HepG2 (cell line): ENCODE data around the gene PARD3. TPM values are rescaled to one million over a fixed set of nuclear protein-coding genes. Genes with fewer than 3 reads are reported as not detected.

Experiments
- AHR ChIP-seq: IDR thresholded peaks from 2 replicates; pipeline ENCODE4 v1.6.1; 2018; ENCODE audit warnings: missing genetic modification reagents, missing compliant biosample characterization
- HNRNPL ChIP-seq: fragments of 200-400 bp; formaldehyde crosslinking; IDR thresholded peaks from 2 replicates; pipeline ENCODE4 v1.6.1; 2017; ENCODE audit warnings: mild to moderate bottlenecking, low read depth, low read length
- KLF16 ChIP-seq, 2 experiments: sonication (generic) in 1 of 2; formaldehyde crosslinking in 1 of 2; IDR thresholded peaks; 2 replicates each; pipeline versions ENCODE4 v1.6.1 to v1.8.0; 2016 to 2023; ENCODE audit warnings: missing genetic modification reagents in 2 of 2, missing compliant biosample characterization in 1 of 2
- MTA1 ChIP-seq: sonication (generic); formaldehyde crosslinking; IDR thresholded peaks from 2 replicates; pipeline ENCODE4 v1.4.0; 2020; ENCODE audit warnings: missing genetic modification reagents, mild to moderate bottlenecking, borderline replicate concordance
- RXRB ChIP-seq: IDR thresholded peaks from 2 replicates; pipeline ENCODE4 v1.6.1; 2016; ENCODE audit warnings: borderline replicate concordance, missing genetic modification reagents, missing compliant biosample characterization
- SETDB1 ChIP-seq: sonication (generic); formaldehyde crosslinking; IDR thresholded peaks from 2 replicates; pipeline ENCODE4 v1.5.1; 2020; ENCODE audit warnings: missing genetic modification reagents, mild to moderate bottlenecking, borderline replicate concordance
- ZNF431 ChIP-seq: sonication (generic); formaldehyde crosslinking; IDR thresholded peaks from 2 replicates; pipeline ENCODE4 v1.9.0; 2022; ENCODE audit warnings: missing genetic modification reagents, low read depth, mild to moderate bottlenecking, borderline replicate concordance
- ZNF747 ChIP-seq: sonication (generic); formaldehyde crosslinking; IDR thresholded peaks from 2 replicates; pipeline ENCODE4 v1.8.1; 2023; ENCODE audit warnings: missing genetic modification reagents, mild to moderate bottlenecking, borderline replicate concordance
- ZNF749 ChIP-seq: sonication (generic); formaldehyde crosslinking; IDR thresholded peaks from 2 replicates; pipeline ENCODE4 v1.8.0; 2022; ENCODE audit warnings: mild to moderate bottlenecking, missing genetic modification reagents, moderate library complexity, borderline replicate concordance
- polyA plus RNA-seq, 8 experiments: library from polyadenylated mRNA; depleted of rRNA in 3 of 8; stranded (reverse) in 7 of 8; unstranded in 1 of 8; fragments of >200 nt; fragmentation: Illumina TruSeq in 4 of 8; extraction: Trizol in 4 of 8; gene quantifications; 2 replicates each; pipeline versions ENCODE4 v1.2.1 to v1.2.3, GENCODE V29; 2011 to 2016; ENCODE audit warnings: low read depth in 4 of 8, missing spikeins in 1 of 8, mixed read lengths in 1 of 8; ENCODE audit not compliant: insufficient read depth in 1 of 8
- total RNA-seq, 5 experiments: library from RNA; depleted of rRNA; stranded (reverse); fragments of >200 nt; fragmentation: Illumina TruSeq; extraction: Trizol; gene quantifications; 2 replicates each; pipeline ENCODE4 v1.2.3, GENCODE V29; 2016; ENCODE audit warnings: low read depth in 1 of 5
- TF ChIP-seq, protein P1 (sequence below): sonication (generic); formaldehyde crosslinking; IDR thresholded peaks from 2 replicates; pipeline ENCODE4 v1.4.0; 2020; ENCODE audit warnings: missing genetic modification reagents
- TF ChIP-seq, protein P2 (sequence below): sonication (generic); formaldehyde crosslinking; IDR thresholded peaks from 2 replicates; pipeline ENCODE4 v1.8.1; 2022; ENCODE audit warnings: low read depth, mild to moderate bottlenecking, missing genetic modification reagents
- TF ChIP-seq, protein P3 (sequence below): sonication (generic); formaldehyde crosslinking; IDR thresholded peaks from 2 replicates; pipeline ENCODE4 v1.8.1; 2023; ENCODE audit warnings: mild to moderate bottlenecking, inconsistent platforms, moderate library complexity, missing genetic modification reagents, borderline replicate concordance
- TF ChIP-seq, protein P4 (sequence below): sonication (generic); formaldehyde crosslinking; conservative IDR thresholded peaks from 2 replicates; pipeline ENCODE4 v1.8.1; 2023; ENCODE audit warnings: missing genetic modification reagents
- TF ChIP-seq, protein P5 (sequence below): sonication (generic); formaldehyde crosslinking; IDR thresholded peaks from 2 replicates; pipeline ENCODE4 v1.5.0; 2020; ENCODE audit warnings: mild to moderate bottlenecking, missing genetic modification reagents, moderate library complexity
- TF ChIP-seq, protein P6 (sequence below): sonication (generic); formaldehyde crosslinking; IDR thresholded peaks from 2 replicates; pipeline ENCODE4 v1.5.1; 2020; ENCODE audit warnings: missing genetic modification reagents, mild to moderate bottlenecking, borderline replicate concordance

Gene PARD3
- total and polyA plus RNA-seq, 2 of the 13 experiments (the other 11 are each of a cell fraction or from before 2014, with no cell fraction given), result 40.9 to 60.0 TPM

DNA sequence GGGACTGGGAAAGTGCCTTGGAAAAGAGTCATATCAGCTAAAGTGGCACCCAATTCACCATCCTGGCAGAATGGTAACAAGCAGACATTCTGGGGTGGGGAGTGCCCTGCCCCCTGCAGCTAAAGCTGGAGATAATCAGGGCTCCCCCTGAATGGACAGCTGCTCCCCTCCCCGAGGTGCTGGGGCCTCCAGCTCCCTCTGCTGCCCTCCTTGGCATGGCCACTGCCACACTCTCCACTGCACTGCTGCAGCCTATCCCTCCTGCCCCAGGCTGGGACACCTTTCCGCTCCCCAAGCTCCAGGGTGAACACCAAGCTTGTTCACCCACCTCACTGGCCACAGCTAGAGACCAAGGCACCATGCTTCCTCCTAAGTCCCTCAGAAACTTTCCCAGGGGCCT lies 9.8 kb upstream of the PARD3 start (continued):
- TF ChIP-seq, protein P1, sequence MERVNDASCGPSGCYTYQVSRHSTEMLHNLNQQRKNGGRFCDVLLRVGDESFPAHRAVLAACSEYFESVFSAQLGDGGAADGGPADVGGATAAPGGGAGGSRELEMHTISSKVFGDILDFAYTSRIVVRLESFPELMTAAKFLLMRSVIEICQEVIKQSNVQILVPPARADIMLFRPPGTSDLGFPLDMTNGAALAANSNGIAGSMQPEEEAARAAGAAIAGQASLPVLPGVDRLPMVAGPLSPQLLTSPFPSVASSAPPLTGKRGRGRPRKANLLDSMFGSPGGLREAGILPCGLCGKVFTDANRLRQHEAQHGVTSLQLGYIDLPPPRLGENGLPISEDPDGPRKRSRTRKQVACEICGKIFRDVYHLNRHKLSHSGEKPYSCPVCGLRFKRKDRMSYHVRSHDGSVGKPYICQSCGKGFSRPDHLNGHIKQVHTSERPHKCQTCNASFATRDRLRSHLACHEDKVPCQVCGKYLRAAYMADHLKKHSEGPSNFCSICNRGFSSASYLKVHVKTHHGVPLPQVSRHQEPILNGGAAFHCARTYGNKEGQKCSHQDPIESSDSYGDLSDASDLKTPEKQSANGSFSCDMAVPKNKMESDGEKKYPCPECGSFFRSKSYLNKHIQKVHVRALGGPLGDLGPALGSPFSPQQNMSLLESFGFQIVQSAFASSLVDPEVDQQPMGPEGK (CRISPR knock-in tag), result peak; percentile 41
- TF ChIP-seq, protein P2, sequence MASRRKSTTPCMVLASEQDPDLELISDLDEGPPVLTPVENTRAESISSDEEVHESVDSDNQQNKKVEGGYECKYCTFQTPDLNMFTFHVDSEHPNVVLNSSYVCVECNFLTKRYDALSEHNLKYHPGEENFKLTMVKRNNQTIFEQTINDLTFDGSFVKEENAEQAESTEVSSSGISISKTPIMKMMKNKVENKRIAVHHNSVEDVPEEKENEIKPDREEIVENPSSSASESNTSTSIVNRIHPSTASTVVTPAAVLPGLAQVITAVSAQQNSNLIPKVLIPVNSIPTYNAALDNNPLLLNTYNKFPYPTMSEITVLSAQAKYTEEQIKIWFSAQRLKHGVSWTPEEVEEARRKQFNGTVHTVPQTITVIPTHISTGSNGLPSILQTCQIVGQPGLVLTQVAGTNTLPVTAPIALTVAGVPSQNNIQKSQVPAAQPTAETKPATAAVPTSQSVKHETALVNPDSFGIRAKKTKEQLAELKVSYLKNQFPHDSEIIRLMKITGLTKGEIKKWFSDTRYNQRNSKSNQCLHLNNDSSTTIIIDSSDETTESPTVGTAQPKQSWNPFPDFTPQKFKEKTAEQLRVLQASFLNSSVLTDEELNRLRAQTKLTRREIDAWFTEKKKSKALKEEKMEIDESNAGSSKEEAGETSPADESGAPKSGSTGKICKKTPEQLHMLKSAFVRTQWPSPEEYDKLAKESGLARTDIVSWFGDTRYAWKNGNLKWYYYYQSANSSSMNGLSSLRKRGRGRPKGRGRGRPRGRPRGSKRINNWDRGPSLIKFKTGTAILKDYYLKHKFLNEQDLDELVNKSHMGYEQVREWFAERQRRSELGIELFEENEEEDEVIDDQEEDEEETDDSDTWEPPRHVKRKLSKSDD, result no peak
- no peak for TF ChIP-seq ZNF749 (CRISPR knock-in tag)
- TF ChIP-seq, protein P3, sequence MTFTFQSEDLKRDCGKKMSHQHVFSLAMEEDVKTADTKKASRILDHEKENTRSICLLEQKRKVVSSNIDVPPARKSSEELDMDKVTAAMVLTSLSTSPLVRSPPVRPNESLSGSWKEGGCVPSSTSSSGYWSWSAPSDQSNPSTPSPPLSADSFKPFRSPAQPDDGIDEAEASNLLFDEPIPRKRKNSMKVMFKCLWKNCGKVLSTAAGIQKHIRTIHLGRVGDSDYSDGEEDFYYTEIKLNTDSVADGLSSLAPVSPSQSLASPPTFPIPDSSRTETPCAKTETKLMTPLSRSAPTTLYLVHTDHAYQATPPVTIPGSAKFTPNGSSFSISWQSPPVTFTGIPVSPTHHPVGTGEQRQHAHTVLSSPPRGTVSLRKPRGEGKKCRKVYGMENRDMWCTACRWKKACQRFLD, result no peak
- no peak for TF ChIP-seq RXRB (CRISPR knock-in tag)
- TF ChIP-seq, protein P4, sequence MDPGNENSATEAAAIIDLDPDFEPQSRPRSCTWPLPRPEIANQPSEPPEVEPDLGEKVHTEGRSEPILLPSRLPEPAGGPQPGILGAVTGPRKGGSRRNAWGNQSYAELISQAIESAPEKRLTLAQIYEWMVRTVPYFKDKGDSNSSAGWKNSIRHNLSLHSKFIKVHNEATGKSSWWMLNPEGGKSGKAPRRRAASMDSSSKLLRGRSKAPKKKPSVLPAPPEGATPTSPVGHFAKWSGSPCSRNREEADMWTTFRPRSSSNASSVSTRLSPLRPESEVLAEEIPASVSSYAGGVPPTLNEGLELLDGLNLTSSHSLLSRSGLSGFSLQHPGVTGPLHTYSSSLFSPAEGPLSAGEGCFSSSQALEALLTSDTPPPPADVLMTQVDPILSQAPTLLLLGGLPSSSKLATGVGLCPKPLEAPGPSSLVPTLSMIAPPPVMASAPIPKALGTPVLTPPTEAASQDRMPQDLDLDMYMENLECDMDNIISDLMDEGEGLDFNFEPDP, result no peak
- no peak for TF ChIP-seq MTA1 (CRISPR knock-in tag)
- no peak for TF ChIP-seq AHR (CRISPR knock-in tag)
- TF ChIP-seq, protein P5, sequence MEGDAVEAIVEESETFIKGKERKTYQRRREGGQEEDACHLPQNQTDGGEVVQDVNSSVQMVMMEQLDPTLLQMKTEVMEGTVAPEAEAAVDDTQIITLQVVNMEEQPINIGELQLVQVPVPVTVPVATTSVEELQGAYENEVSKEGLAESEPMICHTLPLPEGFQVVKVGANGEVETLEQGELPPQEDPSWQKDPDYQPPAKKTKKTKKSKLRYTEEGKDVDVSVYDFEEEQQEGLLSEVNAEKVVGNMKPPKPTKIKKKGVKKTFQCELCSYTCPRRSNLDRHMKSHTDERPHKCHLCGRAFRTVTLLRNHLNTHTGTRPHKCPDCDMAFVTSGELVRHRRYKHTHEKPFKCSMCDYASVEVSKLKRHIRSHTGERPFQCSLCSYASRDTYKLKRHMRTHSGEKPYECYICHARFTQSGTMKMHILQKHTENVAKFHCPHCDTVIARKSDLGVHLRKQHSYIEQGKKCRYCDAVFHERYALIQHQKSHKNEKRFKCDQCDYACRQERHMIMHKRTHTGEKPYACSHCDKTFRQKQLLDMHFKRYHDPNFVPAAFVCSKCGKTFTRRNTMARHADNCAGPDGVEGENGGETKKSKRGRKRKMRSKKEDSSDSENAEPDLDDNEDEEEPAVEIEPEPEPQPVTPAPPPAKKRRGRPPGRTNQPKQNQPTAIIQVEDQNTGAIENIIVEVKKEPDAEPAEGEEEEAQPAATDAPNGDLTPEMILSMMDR (CRISPR knock-in tag), result peak; percentile 70
- no peak for TF ChIP-seq ZNF431
- TF ChIP-seq KLF16 (CRISPR knock-in tag; IDR thresholded peaks at IDR 0.05), result no peak
- no peak for TF ChIP-seq HNRNPL
- TF ChIP-seq SETDB1 (CRISPR knock-in tag), result no peak
- TF ChIP-seq, protein P6, sequence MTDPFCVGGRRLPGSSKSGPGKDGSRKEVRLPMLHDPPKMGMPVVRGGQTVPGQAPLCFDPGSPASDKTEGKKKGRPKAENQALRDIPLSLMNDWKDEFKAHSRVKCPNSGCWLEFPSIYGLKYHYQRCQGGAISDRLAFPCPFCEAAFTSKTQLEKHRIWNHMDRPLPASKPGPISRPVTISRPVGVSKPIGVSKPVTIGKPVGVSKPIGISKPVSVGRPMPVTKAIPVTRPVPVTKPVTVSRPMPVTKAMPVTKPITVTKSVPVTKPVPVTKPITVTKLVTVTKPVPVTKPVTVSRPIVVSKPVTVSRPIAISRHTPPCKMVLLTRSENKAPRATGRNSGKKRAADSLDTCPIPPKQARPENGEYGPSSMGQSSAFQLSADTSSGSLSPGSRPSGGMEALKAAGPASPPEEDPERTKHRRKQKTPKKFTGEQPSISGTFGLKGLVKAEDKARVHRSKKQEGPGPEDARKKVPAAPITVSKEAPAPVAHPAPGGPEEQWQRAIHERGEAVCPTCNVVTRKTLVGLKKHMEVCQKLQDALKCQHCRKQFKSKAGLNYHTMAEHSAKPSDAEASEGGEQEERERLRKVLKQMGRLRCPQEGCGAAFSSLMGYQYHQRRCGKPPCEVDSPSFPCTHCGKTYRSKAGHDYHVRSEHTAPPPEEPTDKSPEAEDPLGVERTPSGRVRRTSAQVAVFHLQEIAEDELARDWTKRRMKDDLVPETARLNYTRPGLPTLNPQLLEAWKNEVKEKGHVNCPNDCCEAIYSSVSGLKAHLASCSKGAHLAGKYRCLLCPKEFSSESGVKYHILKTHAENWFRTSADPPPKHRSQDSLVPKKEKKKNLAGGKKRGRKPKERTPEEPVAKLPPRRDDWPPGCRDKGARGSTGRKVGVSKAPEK (CRISPR knock-in tag), result no peak
- TF ChIP-seq ZNF747 (CRISPR knock-in tag), result no peak
